Measurements from ENCODE around the gene PDF.

GRCh38 chr16:69302301-69302700 lies 28.1 kb downstream of the PDF start:
- TF ChIP-seq CTCF (conservative IDR thresholded peaks at IDR 0.05 in 1 of 2, IDR thresholded peaks at IDR 0.05 in 1 of 2; ENCODE audit: low read depth in 1 of 2, low read length in 2 of 2) (no peak), EZH2 (IDR thresholded peaks at IDR 0.05; ENCODE audit: low read length, missing control alignments) (no peak)

Data from fibroblast of lung (primary cell).